Karpas-422 (cell line): ENCODE results near the gene IFNAR2. TPM values are rescaled to one million over a fixed set of nuclear protein-coding genes. Genes with fewer than 3 reads are reported as not detected.

ENCODE experiments used
- DNase-seq: peaks from one replicate; pipeline ENCODE4 v3.0.0-alpha.2; 2015
- H2AFZ ChIP-seq: fragments of 200-600 bp; sonication (generic); 2 replicates; pipeline ENCODE4 v1.6.1; 2014; ENCODE audit warnings: antibody characterized with exemption, low read length, mixed read lengths
- H3K27ac ChIP-seq: fragments of 200-600 bp; sonication (generic); 2 replicates; pipeline ENCODE4 v1.5.1; 2014; ENCODE audit warnings: mild to moderate bottlenecking, low read length, moderate library complexity
- H3K27me3 ChIP-seq: fragments of 200-600 bp; sonication (generic); 2 replicates; pipeline ENCODE4 v1.6.1; 2014; ENCODE audit warnings: low read length, mixed read lengths
- H3K36me3 ChIP-seq: fragments of 200-600 bp; sonication (generic); 2 replicates; pipeline ENCODE4 v1.6.1; 2014; ENCODE audit warnings: low read length, mixed read lengths; ENCODE audit not compliant: insufficient read depth
- H3K4me1 ChIP-seq: fragments of 200-600 bp; sonication (generic); 2 replicates; pipeline ENCODE4 v1.6.1; 2014; ENCODE audit warnings: mild to moderate bottlenecking, low read length, mixed read lengths
- H3K4me2 ChIP-seq: fragments of 200-600 bp; sonication (generic); 2 replicates; pipeline ENCODE4 v1.6.1; 2014; ENCODE audit warnings: low read length, low read depth, mild to moderate bottlenecking; ENCODE audit not compliant: poor library complexity, severe bottlenecking
- H3K4me3 ChIP-seq: fragments of 200-600 bp; sonication (generic); 2 replicates; pipeline ENCODE4 v1.5.1; 2014; ENCODE audit warnings: mild to moderate bottlenecking, antibody characterized with exemption, low read length, mixed read lengths
- H3K79me2 ChIP-seq: fragments of 200-600 bp; sonication (generic); 2 replicates; pipeline ENCODE4 v1.6.1; 2014; ENCODE audit warnings: mild to moderate bottlenecking, low read length, mixed read lengths
- H3K9ac ChIP-seq: fragments of 200-600 bp; sonication (generic); 2 replicates; pipeline ENCODE4 v1.6.0; 2014; ENCODE audit warnings: low read length
- H3K9me2 ChIP-seq: fragments of 200-600 bp; sonication (generic), shearing (Covaris generic); replicated peaks from 2 replicates; pipeline ENCODE4 v1.6.0; 2014; ENCODE audit warnings: mild to moderate bottlenecking, low read length, moderate library complexity; ENCODE audit not compliant: insufficient read depth
- H3K9me3 ChIP-seq: fragments of 300-700, 200-600 bp; sonication (generic); 2 replicates; pipeline ENCODE4 v1.6.1; 2014; ENCODE audit warnings: low read length, mixed read lengths
- H4K20me1 ChIP-seq: fragments of 200-600 bp; sonication (generic); 2 replicates; pipeline ENCODE4 v1.6.1; 2014; ENCODE audit warnings: mild to moderate bottlenecking, antibody characterized with exemption, low read length, low read depth; ENCODE audit not compliant: insufficient read depth
- total RNA-seq: library from RNA; depleted of rRNA; stranded (reverse); fragments of >200 nt; shearing (Covaris generic); gene quantifications from 2 replicates; pipeline ENCODE4 v1.2.3, GENCODE V29; 2014; ENCODE audit warnings: low replicate concordance

Gene IFNAR2
- total RNA-seq, 1 experiment from 2014 or later, result 25.3 TPM

DNA sequence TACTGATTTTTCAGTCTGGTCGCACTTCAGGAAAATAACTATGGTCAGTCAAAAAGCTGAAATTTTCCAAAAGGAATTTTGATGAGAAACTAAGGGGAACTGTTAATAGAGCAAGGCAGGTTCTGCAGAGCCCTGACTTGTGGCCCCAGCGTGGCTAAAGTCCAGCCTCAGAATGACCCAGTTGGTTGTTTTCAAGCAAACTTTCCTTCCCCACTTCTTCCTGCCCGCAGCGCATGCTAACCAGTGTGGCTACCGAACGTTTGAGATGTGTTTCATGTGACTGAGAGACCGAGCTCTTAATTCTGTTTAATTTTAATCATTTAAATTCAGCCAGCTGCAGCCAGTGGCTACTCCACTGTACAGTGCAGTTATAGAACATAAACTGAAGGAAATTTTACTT, 30.3 kb downstream of the IFNAR2 start:
- Histone ChIP-seq H2AFZ (no peak overlapping the region), H3K27me3 (no peaks in the 10 kb centered on the region), H3K9me3 (no peaks in the 10 kb centered on the region), H3K4me3 (no peak overlapping the region), H3K79me2 (no peaks in the 10 kb centered on the region; the same call in 1 of the 2 replicates), H3K4me2 (no peak overlapping the region), H4K20me1 (no peaks in the 10 kb centered on the region), H3K27ac (0 out of 2 replicates have a peak overlapping the region, but pooled peaks have one; percentile 27), H3K36me3 (peaks cover 37% of the 10 kb centered on the region), H3K9ac (no peak overlapping the region), H3K4me1 (peaks cover 8% of the 10 kb centered on the region), H3K9me2 (no peaks in the 10 kb centered on the region)
- no peak for DNase-seq

DNA sequence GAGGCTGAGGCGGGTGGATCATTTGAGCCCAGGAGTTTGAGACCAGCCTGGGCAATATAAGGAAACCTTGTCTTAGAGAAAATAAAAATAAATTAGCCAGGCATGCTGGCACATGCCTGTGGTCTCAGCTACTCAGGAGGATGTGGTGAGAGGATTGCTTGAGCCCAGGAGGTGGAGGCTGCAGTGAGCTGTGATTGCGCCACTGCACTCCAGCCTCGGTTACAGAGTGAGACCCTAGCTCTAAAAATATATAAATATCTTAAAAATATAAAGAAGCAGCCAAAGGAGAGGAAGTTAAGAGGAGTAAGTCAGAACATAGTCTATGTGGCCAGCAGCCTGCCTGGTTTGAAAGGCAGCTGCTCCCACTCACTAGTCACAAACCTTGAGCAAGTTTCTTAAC, 31.9 kb downstream of the IFNAR2 start:
- no peaks in the 10 kb centered on the region for H3K9me2 ChIP-seq
- no peak overlapping the region for H3K27ac ChIP-seq
- peaks cover 19% of the 10 kb centered on the region for H3K4me1 ChIP-seq
- H4K20me1 ChIP-seq, result no peaks in the 10 kb centered on the region
- no peak overlapping the region for H3K4me3 ChIP-seq
- no peak overlapping the region for H2AFZ ChIP-seq
- H3K36me3 ChIP-seq, result peaks cover 20% of the 10 kb centered on the region
- no peak overlapping the region for H3K9ac ChIP-seq
- no peak for DNase-seq
- no peaks in the 10 kb centered on the region for H3K27me3 ChIP-seq
- H3K4me2 ChIP-seq, result no peak overlapping the region
- H3K79me2 ChIP-seq, result peaks cover 1% of the 10 kb centered on the region; the same call in 1 of the 2 replicates
- no peaks in the 10 kb centered on the region for H3K9me3 ChIP-seq

DNA sequence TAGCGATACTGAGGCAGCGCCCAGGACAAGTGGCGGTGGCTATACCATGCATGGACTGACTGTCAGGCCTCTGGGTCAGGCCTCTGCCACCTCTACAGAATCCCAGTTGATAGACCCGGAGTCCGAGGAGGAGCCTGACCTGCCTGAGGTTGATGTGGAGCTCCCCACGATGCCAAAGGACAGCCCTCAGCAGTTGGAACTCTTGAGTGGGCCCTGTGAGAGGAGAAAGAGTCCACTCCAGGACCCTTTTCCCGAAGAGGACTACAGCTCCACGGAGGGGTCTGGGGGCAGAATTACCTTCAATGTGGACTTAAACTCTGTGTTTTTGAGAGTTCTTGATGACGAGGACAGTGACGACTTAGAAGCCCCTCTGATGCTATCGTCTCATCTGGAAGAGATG, 33.2 kb downstream of the IFNAR2 start:
- Histone ChIP-seq H3K27me3 (no peaks in the 10 kb centered on the region), H3K4me2 (no peak overlapping the region), H3K79me2 (peaks cover 14% of the 10 kb centered on the region), H3K4me3 (no peak overlapping the region), H3K9ac (no peak overlapping the region), H3K4me1 (peaks cover 30% of the 10 kb centered on the region), H3K9me3 (no peaks in the 10 kb centered on the region), H2AFZ (no peak overlapping the region), H4K20me1 (no peaks in the 10 kb centered on the region), H3K9me2 (no peaks in the 10 kb centered on the region), H3K36me3 (peaks cover 7% of the 10 kb centered on the region), H3K27ac (no peak overlapping the region)
- no peak for DNase-seq

DNA sequence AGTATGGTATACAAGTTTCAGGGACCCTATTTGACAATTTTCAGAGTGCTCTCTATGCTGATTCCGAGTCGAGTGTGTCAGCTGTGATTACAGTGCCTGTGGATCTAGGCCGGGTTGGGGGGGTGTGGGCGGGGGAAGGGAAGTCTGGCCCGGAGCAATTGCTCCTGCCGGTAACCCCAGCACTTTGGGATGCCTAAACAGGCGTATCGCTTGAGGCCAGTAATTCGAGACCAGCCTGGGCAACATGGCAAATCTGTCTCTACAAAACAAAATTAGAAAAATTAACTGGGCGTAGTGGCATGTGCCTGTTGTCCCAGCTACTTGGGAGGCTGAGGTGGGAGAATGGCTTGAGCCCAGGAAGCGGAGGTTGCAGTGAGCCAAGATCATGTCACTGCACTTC, 34.8 kb downstream of the IFNAR2 start:
- H3K4me3 ChIP-seq, result no peak overlapping the region
- no peak for DNase-seq
- peak overlapping the region; percentile 99 for H3K4me2 ChIP-seq
- H3K27me3 ChIP-seq, result no peaks in the 10 kb centered on the region
- H3K36me3 ChIP-seq, result peaks cover 3% of the 10 kb centered on the region; the same call in 1 of the 2 replicates
- peaks cover 46% of the 10 kb centered on the region for H3K4me1 ChIP-seq
- peak overlapping the region; percentile 68; the same call in 1 of the 2 replicates for H3K27ac ChIP-seq
- peaks cover 22% of the 10 kb centered on the region for H3K79me2 ChIP-seq
- no peaks in the 10 kb centered on the region for H4K20me1 ChIP-seq
- no peak overlapping the region for H2AFZ ChIP-seq
- H3K9me2 ChIP-seq, result no peaks in the 10 kb centered on the region
- no peaks in the 10 kb centered on the region for H3K9me3 ChIP-seq
- peak overlapping the region; percentile 84 for H3K9ac ChIP-seq

DNA sequence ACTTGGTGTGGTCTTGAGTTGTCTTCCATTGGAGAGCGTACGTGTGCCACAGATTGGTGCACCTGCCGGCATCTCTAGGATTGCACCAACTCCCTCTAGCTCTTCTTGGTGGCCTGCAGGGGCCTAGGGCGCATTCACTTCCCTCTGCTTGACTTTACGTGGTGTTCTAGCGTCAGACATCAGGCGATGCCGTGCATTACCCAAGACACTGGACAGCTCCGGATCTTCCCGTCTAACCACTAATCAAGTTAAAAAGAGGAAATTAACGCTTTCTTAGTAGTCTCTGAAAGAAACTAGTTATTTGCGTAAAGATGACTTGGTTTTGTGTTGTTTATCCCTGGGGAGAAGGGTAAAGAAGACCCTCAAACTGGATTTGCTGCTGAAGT, 35.9 kb downstream of the IFNAR2 start:
- H3K4me1 ChIP-seq, result peaks cover 46% of the 10 kb centered on the region
- peak overlapping the region; percentile 84 for H3K9ac ChIP-seq
- peak; percentile 90 for DNase-seq

DNA sequence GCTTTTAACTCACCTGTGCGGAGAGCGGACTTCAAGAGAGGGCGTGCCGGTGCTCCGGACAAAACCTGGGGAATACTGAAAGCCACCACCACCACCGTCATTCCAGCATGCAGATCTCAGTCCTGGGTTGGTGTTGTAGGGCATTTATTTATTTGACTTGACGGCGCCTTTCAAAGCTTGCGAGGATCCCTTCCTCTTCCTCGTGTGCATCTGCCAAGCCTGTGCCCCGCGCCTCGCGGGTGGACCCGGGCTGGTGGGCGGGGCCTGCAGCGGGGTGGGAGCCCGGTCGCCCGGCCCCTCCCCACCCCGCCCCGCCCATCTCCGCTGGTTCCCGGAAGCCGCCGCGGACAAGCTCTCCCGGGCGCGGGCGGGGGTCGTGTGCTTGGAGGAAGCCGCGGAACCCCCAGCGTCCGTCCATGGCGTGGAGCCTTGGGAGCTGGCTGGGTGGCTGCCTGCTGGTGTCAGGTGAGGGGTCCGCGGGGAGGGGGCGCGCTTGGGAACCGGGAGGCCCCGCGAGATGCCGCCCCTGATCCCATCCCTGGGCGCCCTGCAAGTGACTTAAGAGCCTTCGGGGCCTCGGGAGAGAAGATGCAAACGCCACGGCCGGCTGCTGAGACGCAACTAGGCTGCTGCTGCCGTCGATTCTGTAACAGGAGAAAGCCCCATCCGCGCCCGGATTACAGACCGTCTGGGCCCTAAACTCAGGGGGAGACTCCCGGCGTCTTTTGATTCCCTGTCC, 36.5 kb downstream of the IFNAR2 start, which contains the start of gene IL10RB:
Gene IL10RB (plus strand): TSS at position 318 of the 739 bp plus-strand sequence. CDS start 99 bp downstream, at position 417.
- H2AFZ ChIP-seq, result no peak within 1 kb of the TSS
- peak within 1 kb of the TSS; percentile 68 for H3K27ac ChIP-seq
- peak within 1 kb of the TSS; percentile 84 for H3K4me3 ChIP-seq
- H3K9me2 ChIP-seq, result no peaks in the 10 kb centered on the region
- DNase-seq, result peak; percentile 92
- peaks cover 46% of the 10 kb centered on the region for H3K4me1 ChIP-seq
- H3K36me3 ChIP-seq, result peaks cover 13% of the 10 kb centered on the region
- no peaks in the 10 kb centered on the region for H3K27me3 ChIP-seq
- peaks cover 22% of the 10 kb centered on the region for H3K79me2 ChIP-seq
- H3K4me2 ChIP-seq, result peak within 1 kb of the TSS; percentile 99
- peak within 1 kb of the TSS; percentile 84 for H3K9ac ChIP-seq
- no peaks in the 10 kb centered on the region for H4K20me1 ChIP-seq
- H3K9me3 ChIP-seq, result no peaks in the 10 kb centered on the region

More for the DNA sequence above, 35.9 kb downstream of the IFNAR2 start:
- peak overlapping the region; percentile 68 for H3K27ac ChIP-seq
- H3K9me2 ChIP-seq, result no peaks in the 10 kb centered on the region
- H4K20me1 ChIP-seq, result no peaks in the 10 kb centered on the region
- H3K9me3 ChIP-seq, result no peaks in the 10 kb centered on the region
- no peaks in the 10 kb centered on the region for H3K27me3 ChIP-seq
- H3K4me2 ChIP-seq, result peak overlapping the region; percentile 99
- H3K79me2 ChIP-seq, result peaks cover 22% of the 10 kb centered on the region
- no peak overlapping the region for H2AFZ ChIP-seq
- peaks cover 9% of the 10 kb centered on the region; the same call in 1 of the 2 replicates for H3K36me3 ChIP-seq
- H3K4me3 ChIP-seq, result peak overlapping the region; percentile 84

DNA sequence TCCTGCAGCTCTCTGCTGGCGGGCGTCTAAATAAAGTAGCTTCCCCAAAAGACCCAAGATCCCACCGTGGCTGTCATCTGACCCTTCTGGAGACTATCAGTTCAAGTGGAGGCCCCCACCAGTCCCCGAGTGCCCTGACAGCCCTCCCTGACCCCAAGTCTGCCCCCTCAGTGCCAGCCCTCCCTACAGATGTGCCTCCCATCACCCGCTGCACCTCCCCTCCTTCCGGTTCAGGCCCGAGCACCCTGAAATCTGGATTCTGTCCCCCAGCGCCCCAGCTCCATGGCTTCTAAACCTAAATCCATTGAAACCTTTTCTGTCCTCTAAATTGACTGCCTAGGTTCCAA, 37.0 kb downstream of the IFNAR2 start:
- Histone ChIP-seq H3K4me3 (peak overlapping the region; percentile 84), H3K27ac (peak overlapping the region; percentile 68), H3K9ac (peak overlapping the region; percentile 84), H3K27me3 (no peaks in the 10 kb centered on the region), H3K79me2 (peaks cover 22% of the 10 kb centered on the region), H2AFZ (no peak overlapping the region), H3K4me1 (peaks cover 46% of the 10 kb centered on the region), H3K36me3 (peaks cover 13% of the 10 kb centered on the region), H4K20me1 (no peaks in the 10 kb centered on the region), H3K4me2 (peak overlapping the region; percentile 99), H3K9me3 (no peaks in the 10 kb centered on the region), H3K9me2 (no peaks in the 10 kb centered on the region)
- DNase-seq, result peak; percentile 76

DNA sequence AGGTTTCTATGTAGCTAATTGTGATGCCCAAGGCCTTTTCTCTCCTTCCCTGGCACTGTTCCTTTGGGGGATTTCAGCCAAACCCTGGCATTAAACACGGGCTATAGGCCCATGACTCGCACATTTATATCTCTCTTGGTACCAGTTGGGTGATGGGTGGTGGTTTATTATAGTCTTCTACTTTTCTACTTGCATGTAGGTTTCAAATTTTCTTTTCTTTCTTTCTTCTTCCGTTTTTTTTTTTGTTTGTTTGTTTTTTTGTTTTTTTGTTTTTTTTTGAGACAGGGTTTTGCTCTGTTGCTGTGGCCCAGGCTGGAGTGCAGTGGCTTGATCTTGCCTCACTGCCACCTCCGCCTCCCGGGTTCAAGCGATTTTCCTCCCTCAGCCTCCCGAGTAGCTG, 37.5 kb downstream of the IFNAR2 start:
- DNase-seq, result no peak
- H3K4me1 ChIP-seq, result peaks cover 46% of the 10 kb centered on the region
- peak overlapping the region; percentile 99 for H3K4me2 ChIP-seq
- H3K9me3 ChIP-seq, result no peaks in the 10 kb centered on the region
- peaks cover 13% of the 10 kb centered on the region for H3K36me3 ChIP-seq
- peak overlapping the region; percentile 84 for H3K4me3 ChIP-seq
- peaks cover 22% of the 10 kb centered on the region for H3K79me2 ChIP-seq
- no peak overlapping the region for H2AFZ ChIP-seq
- H4K20me1 ChIP-seq, result no peaks in the 10 kb centered on the region
- no peaks in the 10 kb centered on the region for H3K27me3 ChIP-seq
- H3K9me2 ChIP-seq, result no peaks in the 10 kb centered on the region
- peak overlapping the region; percentile 84 for H3K9ac ChIP-seq
- peak overlapping the region; percentile 68 for H3K27ac ChIP-seq
